ENCODE measurements around the gene TBC1D5. TPM values are rescaled to one million over a fixed set of nuclear protein-coding genes. Genes with fewer than 3 reads are reported as not detected.
A peak's percentile ranks its signal among the peaks of the same experiment; 100 is the strongest.

The TBC1D5 gene
- total and polyA plus RNA-seq, 4 donors: 34.6 to 135 (median 69.1) TPM

DNA sequence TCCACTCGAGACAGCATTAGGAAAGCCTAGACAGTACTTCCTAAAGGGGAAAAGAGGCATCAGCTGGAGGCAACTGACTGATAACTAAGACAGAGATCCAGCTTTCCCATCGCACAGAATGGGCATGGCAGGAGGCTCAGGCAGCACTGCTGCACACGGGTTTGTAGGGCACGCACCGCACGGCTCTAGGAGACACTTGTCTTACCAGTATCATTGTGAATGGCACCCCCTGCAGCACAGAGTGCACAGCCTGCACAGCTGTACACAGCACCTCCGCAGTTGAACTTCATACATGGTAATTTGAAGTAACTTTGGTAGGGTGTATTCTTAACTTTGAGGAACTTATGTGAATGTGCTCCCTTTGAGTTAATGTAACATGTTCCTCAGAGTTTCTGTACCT, 576.1 kb downstream of the TBC1D5 start:
- WGBS (ENCODE audit: insufficient coverage): 91% methylated on average over 5 of the region's 7 CpGs
- H3K27me3 ChIP-seq (ENCODE audit: control insufficient read depth, insufficient read depth, low read length): no peaks in the 10 kb centered on the region
- H3K4me3 ChIP-seq (ENCODE audit: low read depth, low read length): no peak overlapping the region
- no peak for DNase-seq (ENCODE audit: low read depth in 4 of 6, low spot score in 6 of 6)
- H3K9me3 ChIP-seq (ENCODE audit: control insufficient read depth, insufficient read depth, low read length): no peaks in the 10 kb centered on the region
- peaks cover 10% of the 10 kb centered on the region for H3K36me3 ChIP-seq (ENCODE audit: control insufficient read depth, insufficient read depth, low read length)
- no peak overlapping the region for H3K27ac ChIP-seq (ENCODE audit: low read depth, low read length)
- H3K4me1 ChIP-seq (ENCODE audit: control insufficient read depth, insufficient read depth, low read length): no peaks in the 10 kb centered on the region

DNA sequence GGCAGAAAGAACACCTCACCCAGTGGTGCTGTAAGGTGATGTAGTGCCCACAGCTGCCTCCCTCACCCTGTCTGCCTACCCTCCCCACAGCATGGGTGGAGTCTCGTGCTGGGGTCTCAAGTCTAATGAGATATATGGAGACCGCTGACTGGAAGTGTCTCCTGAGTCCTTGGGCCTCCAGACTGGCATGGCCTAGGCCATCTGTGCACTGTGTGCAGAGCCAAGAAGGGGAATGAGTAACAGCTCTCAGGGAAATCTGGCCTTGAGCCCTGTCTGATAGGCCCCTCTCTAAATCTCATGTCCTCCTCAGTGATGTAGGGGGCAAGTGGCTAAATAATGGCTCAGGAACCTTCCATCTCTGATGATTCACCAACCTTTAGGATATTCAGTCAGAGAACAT, 580.3 kb downstream of the TBC1D5 start:
- Histone ChIP-seq H3K4me3 (ENCODE audit: low read depth, low read length) (no peak overlapping the region), H3K36me3 (ENCODE audit: control insufficient read depth, insufficient read depth, low read length) (peaks cover 22% of the 10 kb centered on the region), H3K9me3 (ENCODE audit: control insufficient read depth, insufficient read depth, low read length) (no peaks in the 10 kb centered on the region), H3K27ac (ENCODE audit: low read depth, low read length) (no peak overlapping the region), H3K27me3 (ENCODE audit: control insufficient read depth, insufficient read depth, low read length) (no peaks in the 10 kb centered on the region), H3K4me1 (ENCODE audit: control insufficient read depth, insufficient read depth, low read length) (peaks cover 7% of the 10 kb centered on the region)
- no peak for DNase-seq (ENCODE audit: low read depth in 4 of 6, low spot score in 6 of 6)
- WGBS (ENCODE audit: insufficient coverage): 100% methylated on average over 1 of the region's 2 CpGs

DNA sequence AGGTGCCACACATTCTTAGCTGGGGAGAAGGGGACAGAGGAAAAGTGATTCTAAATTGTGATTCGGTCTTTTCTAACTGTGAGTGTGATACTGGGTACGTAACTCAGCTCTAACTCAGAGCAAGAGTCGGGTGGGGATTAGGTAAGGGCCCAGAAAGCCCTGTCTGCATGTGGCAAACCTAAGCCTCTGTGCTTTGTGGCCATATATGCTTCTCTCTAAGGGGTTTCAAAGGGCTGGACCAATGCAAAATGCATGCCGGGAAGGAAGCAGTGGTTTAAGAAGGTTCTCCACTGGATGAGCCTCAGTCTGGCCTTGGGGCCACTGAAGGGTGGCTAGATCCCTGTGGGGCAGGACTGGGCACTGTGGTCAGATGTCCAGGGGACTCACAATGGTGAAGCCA, 581.8 kb downstream of the TBC1D5 start:
- no peak overlapping the region for H3K27ac ChIP-seq (ENCODE audit: low read depth, low read length)

GRCh38 chr3:17158941-17159682, 583.3 kb downstream of the TBC1D5 start:
- no peak for DNase-seq (ENCODE audit: low read depth in 4 of 6, low spot score in 6 of 6)
- WGBS (ENCODE audit: insufficient coverage): 84% methylated on average over 3 of the region's 8 CpGs
- H3K36me3 ChIP-seq (ENCODE audit: control insufficient read depth, insufficient read depth, low read length): peaks cover 43% of the 10 kb centered on the region
- H3K4me1 ChIP-seq (ENCODE audit: control insufficient read depth, insufficient read depth, low read length): peaks cover 7% of the 10 kb centered on the region
- H3K27me3 ChIP-seq (ENCODE audit: control insufficient read depth, insufficient read depth, low read length): no peaks in the 10 kb centered on the region
- no peak overlapping the region for H3K27ac ChIP-seq (ENCODE audit: low read depth, low read length)
- no peak overlapping the region for H3K4me3 ChIP-seq (ENCODE audit: low read depth, low read length)
- H3K9me3 ChIP-seq (ENCODE audit: control insufficient read depth, insufficient read depth, low read length): no peaks in the 10 kb centered on the region

More for the DNA sequence above, 581.8 kb downstream of the TBC1D5 start:
- Histone ChIP-seq H3K27me3 (ENCODE audit: control insufficient read depth, insufficient read depth, low read length) (no peaks in the 10 kb centered on the region), H3K9me3 (ENCODE audit: control insufficient read depth, insufficient read depth, low read length) (no peaks in the 10 kb centered on the region), H3K4me1 (ENCODE audit: control insufficient read depth, insufficient read depth, low read length) (peaks cover 7% of the 10 kb centered on the region), H3K36me3 (ENCODE audit: control insufficient read depth, insufficient read depth, low read length) (peaks cover 30% of the 10 kb centered on the region), H3K4me3 (ENCODE audit: low read depth, low read length) (no peak overlapping the region)
- DNase-seq (ENCODE audit: low read depth in 4 of 6, low spot score in 6 of 6): no peak
- WGBS (ENCODE audit: insufficient coverage): 83% methylated on average over 4 of the region's 4 CpGs

DNA sequence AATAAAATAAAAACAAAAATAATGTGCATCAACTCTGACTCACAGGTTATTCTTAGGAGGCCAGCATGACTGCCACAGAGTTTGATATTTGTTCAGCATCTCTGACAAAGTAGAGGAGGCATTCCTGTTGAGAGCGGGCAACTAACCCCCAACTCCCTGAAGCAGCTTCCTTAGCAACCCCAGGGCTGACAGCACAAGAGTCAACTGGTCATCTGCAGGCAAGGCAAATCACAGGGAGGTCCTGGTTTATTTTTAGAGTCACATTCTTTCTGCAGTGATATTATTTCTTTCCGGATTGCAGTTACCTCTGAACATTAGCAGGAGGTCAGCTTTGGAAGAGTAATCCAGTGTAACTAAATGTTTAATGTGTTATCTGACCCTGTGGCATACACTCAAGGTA, 584.7 kb downstream of the TBC1D5 start:
- Histone ChIP-seq H3K36me3 (ENCODE audit: control insufficient read depth, insufficient read depth, low read length) (peaks cover 47% of the 10 kb centered on the region), H3K4me1 (ENCODE audit: control insufficient read depth, insufficient read depth, low read length) (peaks cover 7% of the 10 kb centered on the region), H3K9me3 (ENCODE audit: control insufficient read depth, insufficient read depth, low read length) (no peaks in the 10 kb centered on the region), H3K27me3 (ENCODE audit: control insufficient read depth, insufficient read depth, low read length) (no peaks in the 10 kb centered on the region), H3K27ac (ENCODE audit: low read depth, low read length) (no peak overlapping the region), H3K4me3 (ENCODE audit: low read depth, low read length) (no peak overlapping the region)
- WGBS (ENCODE audit: insufficient coverage): 100% methylated on average over 1 of the region's 2 CpGs
- peak in 1 of 6 donors; percentile 14 for DNase-seq (ENCODE audit: low read depth in 4 of 6, low spot score in 6 of 6)

GRCh38 chr3:17156864-17157263, 585.6 kb downstream of the TBC1D5 start:
- H3K4me3 ChIP-seq (ENCODE audit: low read depth, low read length): no peak overlapping the region
- 94% methylated on average over 4 of the region's 10 CpGs for WGBS (ENCODE audit: insufficient coverage)
- no peak overlapping the region for H3K27ac ChIP-seq (ENCODE audit: low read depth, low read length)
- DNase-seq (ENCODE audit: low read depth in 4 of 6, low spot score in 6 of 6): peak in 1 of 6 donors; percentile 6
- no peaks in the 10 kb centered on the region for H3K27me3 ChIP-seq (ENCODE audit: control insufficient read depth, insufficient read depth, low read length)
- H3K36me3 ChIP-seq (ENCODE audit: control insufficient read depth, insufficient read depth, low read length): peaks cover 52% of the 10 kb centered on the region
- H3K9me3 ChIP-seq (ENCODE audit: control insufficient read depth, insufficient read depth, low read length): no peaks in the 10 kb centered on the region
- peaks cover 7% of the 10 kb centered on the region for H3K4me1 ChIP-seq (ENCODE audit: control insufficient read depth, insufficient read depth, low read length)

- Histone ChIP-seq H3K27ac (ENCODE audit: low read depth, low read length) (no peak overlapping the region), H3K9me3 (ENCODE audit: control insufficient read depth, insufficient read depth, low read length) (no peaks in the 10 kb centered on the region), H3K36me3 (ENCODE audit: control insufficient read depth, insufficient read depth, low read length) (peaks cover 47% of the 10 kb centered on the region), H3K27me3 (ENCODE audit: control insufficient read depth, insufficient read depth, low read length) (no peaks in the 10 kb centered on the region), H3K4me1 (ENCODE audit: control insufficient read depth, insufficient read depth, low read length) (peaks cover 7% of the 10 kb centered on the region), H3K4me3 (ENCODE audit: low read depth, low read length) (no peak overlapping the region)
- DNase-seq (ENCODE audit: low read depth in 4 of 6, low spot score in 6 of 6): no peak
- WGBS (ENCODE audit: insufficient coverage): 100% methylated on average over 1 of the region's 1 CpG
These were observed 586.5 kb downstream of the TBC1D5 start for GRCh38 chr3:17155951-17156350.

GRCh38 chr3:17154941-17155340, 587.5 kb downstream of the TBC1D5 start:
- Histone ChIP-seq H3K4me3 (ENCODE audit: low read depth, low read length) (no peak overlapping the region), H3K27ac (ENCODE audit: low read depth, low read length) (no peak overlapping the region), H3K36me3 (ENCODE audit: control insufficient read depth, insufficient read depth, low read length) (peaks cover 42% of the 10 kb centered on the region), H3K27me3 (ENCODE audit: control insufficient read depth, insufficient read depth, low read length) (no peaks in the 10 kb centered on the region), H3K9me3 (ENCODE audit: control insufficient read depth, insufficient read depth, low read length) (no peaks in the 10 kb centered on the region), H3K4me1 (ENCODE audit: control insufficient read depth, insufficient read depth, low read length) (peaks cover 7% of the 10 kb centered on the region)
- WGBS (ENCODE audit: insufficient coverage): 94% methylated on average over 9 of the region's 10 CpGs
- no peak for DNase-seq (ENCODE audit: low read depth in 4 of 6, low spot score in 6 of 6)

DNA sequence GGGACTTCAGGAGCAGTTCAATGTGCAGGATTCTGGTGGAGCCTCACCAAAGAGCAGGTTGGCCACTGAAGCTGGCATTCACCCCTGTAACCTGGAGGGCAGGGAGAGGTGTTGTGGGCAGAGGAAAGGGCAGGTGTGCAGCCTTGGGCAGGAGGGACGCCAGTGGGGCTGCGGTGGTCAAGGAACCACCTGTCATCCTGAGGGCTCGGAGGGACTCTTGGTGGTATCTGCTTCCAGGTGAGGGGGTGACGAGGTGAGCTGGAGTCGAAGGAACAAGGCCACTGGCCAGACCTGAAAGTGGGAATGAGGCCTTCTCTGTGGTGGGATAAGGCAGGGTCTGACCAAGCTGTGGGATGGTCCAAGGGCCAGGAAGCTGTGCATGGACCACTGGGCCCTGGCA, 588.2 kb downstream of the TBC1D5 start:
- H3K27ac ChIP-seq (ENCODE audit: low read depth, low read length): no peak overlapping the region
- DNase-seq (ENCODE audit: low read depth in 4 of 6, low spot score in 6 of 6): no peak
- H3K4me1 ChIP-seq (ENCODE audit: control insufficient read depth, insufficient read depth, low read length): peaks cover 7% of the 10 kb centered on the region
- no peaks in the 10 kb centered on the region for H3K27me3 ChIP-seq (ENCODE audit: control insufficient read depth, insufficient read depth, low read length)
- peaks cover 37% of the 10 kb centered on the region for H3K36me3 ChIP-seq (ENCODE audit: control insufficient read depth, insufficient read depth, low read length)
- H3K9me3 ChIP-seq (ENCODE audit: control insufficient read depth, insufficient read depth, low read length): no peaks in the 10 kb centered on the region
- no peak overlapping the region for H3K4me3 ChIP-seq (ENCODE audit: low read depth, low read length)
- WGBS (ENCODE audit: insufficient coverage): 80% methylated on average over 5 of the region's 5 CpGs

- no peak overlapping the region for H3K4me3 ChIP-seq (ENCODE audit: low read depth, low read length)
- H3K4me1 ChIP-seq (ENCODE audit: control insufficient read depth, insufficient read depth, low read length): peaks cover 7% of the 10 kb centered on the region
- DNase-seq (ENCODE audit: low read depth in 4 of 6, low spot score in 6 of 6): no peak
- H3K36me3 ChIP-seq (ENCODE audit: control insufficient read depth, insufficient read depth, low read length): peaks cover 37% of the 10 kb centered on the region
- no peaks in the 10 kb centered on the region for H3K27me3 ChIP-seq (ENCODE audit: control insufficient read depth, insufficient read depth, low read length)
- WGBS (ENCODE audit: insufficient coverage): 100% methylated on average over 3 of the region's 4 CpGs
- H3K9me3 ChIP-seq (ENCODE audit: control insufficient read depth, insufficient read depth, low read length): no peaks in the 10 kb centered on the region
- no peak overlapping the region for H3K27ac ChIP-seq (ENCODE audit: low read depth, low read length)
These were observed 589.2 kb downstream of the TBC1D5 start for GRCh38 chr3:17153209-17153608.

All from spinal cord (tissue), 10 donors.